ENCODE data around the gene GRID2. TPM values are rescaled to one million over a fixed set of nuclear protein-coding genes. Genes with fewer than 3 reads are reported as not detected.

Gene GRID2
- polyA plus RNA-seq, 1 of the 3 experiments (the other 2 are of a cell fraction) = not detected

- Histone ChIP-seq H3K4me1 (ENCODE audit: control insufficient read depth in 1 of 2, insufficient read depth in 2 of 2, low read depth in 1 of 2, low read length in 1 of 2) (no peaks in the 10 kb centered on the region; a peak in 2 of 4 replicates), H3K36me3 (replicated peaks in 1 of 2; ENCODE audit: control insufficient read depth in 1 of 2, insufficient read depth in 2 of 2, low read length in 1 of 2) (no peaks in the 10 kb centered on the region), H3K9ac (no peak overlapping the region), H3F3A (replicated peaks; ENCODE audit: insufficient read depth) (no peaks in the 10 kb centered on the region), H2AFZ (ENCODE audit: low read depth) (no peak overlapping the region), H3K4me3 (ENCODE audit: low read depth in 2 of 2, low read length in 1 of 2) (no peak overlapping the region), H3K27ac (ENCODE audit: low read depth in 2 of 2, low read length in 1 of 2) (no peak overlapping the region), H4K20me1 (ENCODE audit: insufficient read depth) (no peaks in the 10 kb centered on the region), H3K27me3 (ENCODE audit: insufficient read depth) (no peaks in the 10 kb centered on the region), H3K9me3 (no peaks in the 10 kb centered on the region), H3K4me2 (no peak overlapping the region), H3K79me2 (ENCODE audit: insufficient read depth) (no peaks in the 10 kb centered on the region), H3K9me2 (no peaks in the 10 kb centered on the region)
- 29% methylated on average over 1 of the region's 1 CpG for WGBS (ENCODE audit: low lambda C conversion rate)
- POLR2A ChIA-PET = no interaction called here
- DNase-seq = no peak
- CTCF ChIA-PET = interaction anchor here (1.1 kb wide), 1 partner anchor 13 kb away, joined by 3 read pairs; no protein-coding TSS in a partner anchor
- TF ChIP-seq SMC3 (IDR thresholded peaks at IDR 0.05; ENCODE audit: low read depth, low read length) = no peak
- TF ChIP-seq RCOR1 (IDR thresholded peaks at IDR 0.05; ENCODE audit: low read length) = no peak
- no peak for TF ChIP-seq NRF1 (IDR thresholded peaks at IDR 0.05; ENCODE audit: low read depth, low read length)
- TF ChIP-seq MXI1 (IDR thresholded peaks at IDR 0.05; ENCODE audit: low read depth, low read length) = no peak
- TF ChIP-seq GABPA (IDR thresholded peaks at IDR 0.05; ENCODE audit: low read depth) = no peak
- TF ChIP-seq ZBTB33 (IDR thresholded peaks at IDR 0.05; ENCODE audit: borderline replicate concordance, low read depth) = no peak
- no peak for TF ChIP-seq EP300 (IDR thresholded peaks at IDR 0.05; ENCODE audit: borderline replicate concordance in 1 of 2, low read depth in 1 of 2, low read length in 1 of 2)
- no peak for TF ChIP-seq PBX3 (IDR thresholded peaks at IDR 0.05)
- TF ChIP-seq FOXJ3 (CRISPR knock-in tag; IDR thresholded peaks at IDR 0.05) = no peak
- no peak for TF ChIP-seq USF1 (IDR thresholded peaks at IDR 0.05; ENCODE audit: borderline replicate concordance, low read depth)
- no peak for TF ChIP-seq CTCF (IDR thresholded peaks at IDR 0.05)
- TF ChIP-seq MEF2A (IDR thresholded peaks at IDR 0.05; ENCODE audit: borderline replicate concordance, low read depth) = no peak
- TF ChIP-seq USF2 (IDR thresholded peaks at IDR 0.05; ENCODE audit: borderline replicate concordance, low read depth, low read length) = no peak
- no peak for TF ChIP-seq CHD2 (IDR thresholded peaks at IDR 0.05; ENCODE audit: low read length, partially characterized antibody)
- TF ChIP-seq RFX5 (IDR thresholded peaks at IDR 0.05; ENCODE audit: low read length) = no peak
- no peak for TF ChIP-seq REST (IDR thresholded peaks at IDR 0.05; ENCODE audit: low read depth, low read length)
Measured at GRCh38 chr4:93144644-93145043, 840.9 kb downstream of the GRID2 start.

Data from SK-N-SH (cell line).